Measurements from ENCODE around the gene CHD2.
"Not testable (repeated sequence)": the region's sequence is repeated elsewhere in the genome, so short reads cannot be mapped to it uniquely, and the experiment has no call there.

Gene CHD2

GRCh38 chr15:93052090-93052879, 152.2 kb downstream of the CHD2 start:
- no peak for DNase-seq

GRCh38 chr15:93055211-93055610, 155.1 kb downstream of the CHD2 start:
- DNase-seq = no peak

- DNase-seq = no peak
Measured at GRCh38 chr15:93056836-93057235, 156.7 kb downstream of the CHD2 start.

GRCh38 chr15:93057618-93058017, 157.5 kb downstream of the CHD2 start:
- DNase-seq = no peak

GRCh38 chr15:93058128-93058527, 158.0 kb downstream of the CHD2 start:
- no peak for DNase-seq

- DNase-seq = no peak
Measured at GRCh38 chr15:93058904-93059427, 158.8 kb downstream of the CHD2 start.

GRCh38 chr15:93059442-93059841, 159.3 kb downstream of the CHD2 start:
- DNase-seq = no peak

- no peak for DNase-seq
Measured at GRCh38 chr15:93060336-93061248, 160.5 kb downstream of the CHD2 start.

GRCh38 chr15:93062628-93063261, 162.6 kb downstream of the CHD2 start:
- DNase-seq = not testable (repeated sequence)

- DNase-seq = no peak
Measured at GRCh38 chr15:93063262-93063671, 163.1 kb downstream of the CHD2 start.

GRCh38 chr15:93063796-93064690, 163.9 kb downstream of the CHD2 start:
- DNase-seq = no peak

GRCh38 chr15:93065641-93066045, 165.5 kb downstream of the CHD2 start:
- no peak for DNase-seq

GRCh38 chr15:93066224-93066681, 166.1 kb downstream of the CHD2 start:
- DNase-seq = no peak

GRCh38 chr15:93066834-93067648, 166.9 kb downstream of the CHD2 start:
- no peak for DNase-seq

GRCh38 chr15:93067649-93068085, 167.5 kb downstream of the CHD2 start:
- DNase-seq = no peak

GRCh38 chr15:93068581-93069199, 168.6 kb downstream of the CHD2 start:
- DNase-seq = no peak

- DNase-seq = no peak
Measured at GRCh38 chr15:93070132-93070531, 170.0 kb downstream of the CHD2 start.

- DNase-seq = no peak
Measured at GRCh38 chr15:93070551-93071296, 170.6 kb downstream of the CHD2 start.

- no peak for DNase-seq
Measured at GRCh38 chr15:93071469-93071936, 171.4 kb downstream of the CHD2 start.

GRCh38 chr15:93072011-93072410, 171.9 kb downstream of the CHD2 start:
- DNase-seq = no peak

Data from activated CD4-positive, alpha-beta T cell treated with anti-CD3 and anti-CD28 coated beads, Interleukin-2, amount 50 U/mL, for 4 hours (primary cell).